K562 (cell line): ENCODE results near the gene DNAJB11. TPM values are rescaled to one million over a fixed set of nuclear protein-coding genes. Genes with fewer than 3 reads are reported as not detected.
A peak's percentile ranks its signal among the peaks of the same experiment; 100 is the strongest.

Experiments
- FOXA1 ChIP-seq: fragments of 450-650 bp; IDR thresholded peaks from 2 replicates; pipeline ENCODE4 v1.6.1; 2016; ENCODE audit warnings: mild to moderate bottlenecking, borderline replicate concordance
- FOXJ2 ChIP-seq: fragments of 200-800 bp; sonication (Bioruptor generic); IDR thresholded peaks from 2 replicates; pipeline ENCODE4 v1.6.1; 2016; ENCODE audit warnings: missing genetic modification characterization, missing compliant biosample characterization
- KLF1 ChIP-seq: fragments of 450-650 bp; IDR thresholded peaks from 2 replicates; pipeline ENCODE4 v1.6.1; 2016; ENCODE audit warnings: missing genetic modification characterization, missing compliant biosample characterization
- MED1 ChIP-seq: sonication (generic); formaldehyde crosslinking; IDR thresholded peaks from 2 replicates; pipeline ENCODE4 v1.8.1; 2023; ENCODE audit warnings: missing genetic modification reagents, borderline replicate concordance
- MEF2A ChIP-seq: IDR thresholded peaks from 2 replicates; pipeline ENCODE4 v1.6.1; 2011; ENCODE audit warnings: low read depth, mild to moderate bottlenecking, low read length, moderate library complexity; ENCODE audit not compliant: control insufficient read depth
- RFX7 ChIP-seq: fragments of 250-450 bp; sonication (Bioruptor Pico); IDR thresholded peaks from 2 replicates; pipeline ENCODE4 v1.5.1; 2021; ENCODE audit warnings: mild to moderate bottlenecking
- SAFB ChIP-seq: fragments of 200-400 bp; formaldehyde crosslinking; IDR thresholded peaks from 2 replicates; pipeline ENCODE4 v1.6.1; 2017; ENCODE audit warnings: low read depth, low read length, borderline replicate concordance
- SMARCA4 ChIP-seq: fragments of 450-650 bp; IDR thresholded peaks from 2 replicates; pipeline ENCODE4 v1.6.1; 2016
- SOX6 ChIP-seq: fragments of 450-650 bp; IDR thresholded peaks from 2 replicates; pipeline ENCODE4 v1.6.1; 2014; ENCODE audit warnings: mild to moderate bottlenecking
- STAT5A ChIP-seq: IDR thresholded peaks from 2 replicates; pipeline ENCODE4 v1.6.1; 2012; ENCODE audit warnings: low read length, inconsistent platforms, borderline replicate concordance
- ZFPM2 ChIP-seq: fragments of 250-450 bp; sonication (Bioruptor Pico); IDR thresholded peaks from 2 replicates; pipeline ENCODE4 v1.5.1; 2022; ENCODE audit warnings: mild to moderate bottlenecking
- ZKSCAN3 ChIP-seq: fragments of 250-450 bp; sonication (Bioruptor Pico); IDR thresholded peaks from 2 replicates; pipeline ENCODE4 v1.4.0; 2020
- ZNF253 ChIP-seq: fragments of 250-450 bp; sonication (Bioruptor Pico); conservative IDR thresholded peaks from 2 replicates; pipeline ENCODE4 v1.6.1; 2021; ENCODE audit warnings: mild to moderate bottlenecking
- ZNF79 ChIP-seq: fragments of 250-450 bp; sonication (Bioruptor Pico); IDR thresholded peaks from 2 replicates; pipeline ENCODE4 v1.4.0; 2020; ENCODE audit warnings: low read depth, mild to moderate bottlenecking, moderate library complexity
- ZZZ3 ChIP-seq: fragments of 450-650 bp; IDR thresholded peaks from 2 replicates; pipeline ENCODE4 v1.6.1; 2016; ENCODE audit warnings: antibody characterized with exemption, mild to moderate bottlenecking, moderate library complexity
- polyA plus RNA-seq, 8 experiments: library from polyadenylated mRNA; depleted of rRNA in 4 of 8; stranded (reverse) in 5 of 8; unstranded in 3 of 8; fragments of >200 nt; fragmentation: Nextera tagmentation in 2 of 8; fragmentation: Illumina TruSeq in 1 of 8; extraction: Ambion mirVana in 2 of 8; extraction: Trizol in 1 of 8; gene quantifications; 2 replicates each; pipeline versions ENCODE4 v1.2.1 to v1.2.3, GENCODE V29; 2011 to 2014; ENCODE audit warnings: inconsistent platforms in 1 of 8, missing spikeins in 1 of 8
- total RNA-seq, 7 experiments: library from RNA; depleted of rRNA in 6 of 7; stranded (reverse); fragments of >200 nt in 6 of 7; fragmentation: Illumina TruSeq in 2 of 7; extraction: Trizol in 2 of 7; gene quantifications; 2 replicates each; pipeline versions ENCODE4 v1.2.1 to v1.2.3, GENCODE V29; 2011 to 2021; ENCODE audit warnings: low replicate concordance in 1 of 7
- TF ChIP-seq, protein P1 (sequence below), 3 experiments: IDR thresholded peaks in 2 of 3; conservative IDR thresholded peaks in 1 of 3; 2 replicates each; pipeline ENCODE4 v1.5.1; 2011 to 2012; ENCODE audit warnings: low read length in 3 of 3, mild to moderate bottlenecking in 3 of 3, control low read depth in 2 of 3, improper control_type of control experiment in 1 of 3, inconsistent platforms in 1 of 3, low read depth in 1 of 3, mixed read lengths in 1 of 3, moderate library complexity in 1 of 3; ENCODE audit not compliant: insufficient read depth in 2 of 3
- TF ChIP-seq, protein P2 (sequence below): fragments of 250-450 bp; sonication (Bioruptor Pico); IDR thresholded peaks from 2 replicates; pipeline ENCODE4 v1.8.0; 2022; ENCODE audit warnings: moderate library complexity, mild to moderate bottlenecking, inconsistent platforms
- TF ChIP-seq, protein P3 (sequence below): fragments of 450-650 bp; conservative IDR thresholded peaks from 2 replicates; pipeline ENCODE4 v1.6.1; 2016; ENCODE audit warnings: missing genetic modification characterization, low read depth, mild to moderate bottlenecking, control low read depth, missing compliant biosample characterization
- TF ChIP-seq, protein P4 (sequence below): sonication (generic); formaldehyde crosslinking; IDR thresholded peaks from 2 replicates; pipeline ENCODE4 v1.9.0; 2022; ENCODE audit warnings: mild to moderate bottlenecking, missing genetic modification reagents
- TF ChIP-seq, protein P5 (sequence below): fragments of 250-450 bp; sonication (Bioruptor Pico); IDR thresholded peaks from 2 replicates; pipeline ENCODE4 v1.6.1; 2021; ENCODE audit warnings: mild to moderate bottlenecking
- TF ChIP-seq, protein P6 (sequence below): fragments of 450-650 bp; IDR thresholded peaks from 2 replicates; pipeline ENCODE4 v1.7.1; 2018; ENCODE audit warnings: mild to moderate bottlenecking, low read depth; ENCODE audit not compliant: partially characterized antibody

Gene DNAJB11
- total and polyA plus RNA-seq, 9 of the 15 experiments (the other 6 are each of a cell fraction or from before 2014, with no cell fraction given), result 14.8 to 74.7 (median 63.8) TPM

DNA sequence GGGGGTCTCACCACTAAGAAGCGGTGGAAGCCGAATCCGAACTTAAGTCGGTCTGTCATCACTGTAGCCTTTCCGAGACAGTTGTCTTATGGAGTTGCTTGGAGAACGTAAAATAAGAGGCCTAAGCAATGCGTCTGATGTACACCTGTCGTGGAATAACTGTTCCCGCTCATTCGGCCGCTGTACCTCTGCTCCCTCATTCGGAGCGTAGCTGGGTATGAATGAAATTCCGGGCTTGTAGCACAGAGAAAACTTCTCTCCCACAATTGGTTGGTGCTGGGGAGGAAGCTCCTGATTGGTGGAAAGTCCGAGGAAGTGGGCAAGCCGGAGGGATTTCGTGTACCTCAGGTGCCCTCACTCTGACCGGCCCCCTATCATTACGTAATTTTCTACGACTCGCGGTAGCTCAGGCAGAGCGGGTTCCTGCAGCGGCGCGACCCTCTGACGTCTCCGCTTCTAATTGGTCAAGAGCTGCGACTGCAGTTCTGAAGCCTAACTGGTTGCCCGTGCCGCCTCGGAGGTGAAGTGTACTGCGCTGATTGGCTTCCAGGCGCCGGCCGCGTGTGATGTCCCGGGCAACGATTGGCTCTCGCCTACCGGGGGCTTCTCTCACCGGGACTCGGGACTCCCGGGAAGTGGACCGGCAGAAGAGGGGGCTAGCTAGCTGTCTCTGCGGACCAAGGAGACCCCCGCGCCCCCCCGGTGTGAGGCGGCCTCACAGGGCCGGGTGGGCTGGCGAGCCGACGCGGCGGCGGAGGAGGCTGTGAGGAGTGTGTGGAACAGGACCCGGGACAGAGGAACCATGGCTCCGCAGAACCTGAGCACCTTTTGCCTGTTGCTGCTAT lies at the start of gene DNAJB11 (continued):
- TF ChIP-seq, protein P1, sequence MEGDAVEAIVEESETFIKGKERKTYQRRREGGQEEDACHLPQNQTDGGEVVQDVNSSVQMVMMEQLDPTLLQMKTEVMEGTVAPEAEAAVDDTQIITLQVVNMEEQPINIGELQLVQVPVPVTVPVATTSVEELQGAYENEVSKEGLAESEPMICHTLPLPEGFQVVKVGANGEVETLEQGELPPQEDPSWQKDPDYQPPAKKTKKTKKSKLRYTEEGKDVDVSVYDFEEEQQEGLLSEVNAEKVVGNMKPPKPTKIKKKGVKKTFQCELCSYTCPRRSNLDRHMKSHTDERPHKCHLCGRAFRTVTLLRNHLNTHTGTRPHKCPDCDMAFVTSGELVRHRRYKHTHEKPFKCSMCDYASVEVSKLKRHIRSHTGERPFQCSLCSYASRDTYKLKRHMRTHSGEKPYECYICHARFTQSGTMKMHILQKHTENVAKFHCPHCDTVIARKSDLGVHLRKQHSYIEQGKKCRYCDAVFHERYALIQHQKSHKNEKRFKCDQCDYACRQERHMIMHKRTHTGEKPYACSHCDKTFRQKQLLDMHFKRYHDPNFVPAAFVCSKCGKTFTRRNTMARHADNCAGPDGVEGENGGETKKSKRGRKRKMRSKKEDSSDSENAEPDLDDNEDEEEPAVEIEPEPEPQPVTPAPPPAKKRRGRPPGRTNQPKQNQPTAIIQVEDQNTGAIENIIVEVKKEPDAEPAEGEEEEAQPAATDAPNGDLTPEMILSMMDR (IDR thresholded peaks at IDR 0.05 in 2 of 3, conservative IDR thresholded peaks at IDR 0.05 in 1 of 3; ENCODE audit: insufficient read depth in 2 of 3, low read depth in 1 of 3, low read length in 3 of 3), result no peak
- TF ChIP-seq, protein P2, sequence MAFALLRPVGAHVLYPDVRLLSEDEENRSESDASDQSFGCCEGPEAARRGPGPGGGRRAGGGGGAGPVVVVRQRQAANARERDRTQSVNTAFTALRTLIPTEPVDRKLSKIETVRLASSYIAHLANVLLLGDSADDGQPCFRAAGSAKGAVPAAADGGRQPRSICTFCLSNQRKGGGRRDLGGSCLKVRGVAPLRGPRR (CRISPR knock-in tag), result no peak
- TF ChIP-seq, protein P3, sequence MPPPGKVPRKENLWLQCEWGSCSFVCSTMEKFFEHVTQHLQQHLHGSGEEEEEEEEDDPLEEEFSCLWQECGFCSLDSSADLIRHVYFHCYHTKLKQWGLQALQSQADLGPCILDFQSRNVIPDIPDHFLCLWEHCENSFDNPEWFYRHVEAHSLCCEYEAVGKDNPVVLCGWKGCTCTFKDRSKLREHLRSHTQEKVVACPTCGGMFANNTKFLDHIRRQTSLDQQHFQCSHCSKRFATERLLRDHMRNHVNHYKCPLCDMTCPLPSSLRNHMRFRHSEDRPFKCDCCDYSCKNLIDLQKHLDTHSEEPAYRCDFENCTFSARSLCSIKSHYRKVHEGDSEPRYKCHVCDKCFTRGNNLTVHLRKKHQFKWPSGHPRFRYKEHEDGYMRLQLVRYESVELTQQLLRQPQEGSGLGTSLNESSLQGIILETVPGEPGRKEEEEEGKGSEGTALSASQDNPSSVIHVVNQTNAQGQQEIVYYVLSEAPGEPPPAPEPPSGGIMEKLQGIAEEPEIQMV, result no peak
- TF ChIP-seq SOX6, result peak; percentile 42; the same call in 1 of the 2 replicates
- 0 out of 2 replicates have a peak, but pooled peaks have one; percentile 71 for TF ChIP-seq FOXJ2
- TF ChIP-seq ZNF253, result no peak
- TF ChIP-seq, protein P4, sequence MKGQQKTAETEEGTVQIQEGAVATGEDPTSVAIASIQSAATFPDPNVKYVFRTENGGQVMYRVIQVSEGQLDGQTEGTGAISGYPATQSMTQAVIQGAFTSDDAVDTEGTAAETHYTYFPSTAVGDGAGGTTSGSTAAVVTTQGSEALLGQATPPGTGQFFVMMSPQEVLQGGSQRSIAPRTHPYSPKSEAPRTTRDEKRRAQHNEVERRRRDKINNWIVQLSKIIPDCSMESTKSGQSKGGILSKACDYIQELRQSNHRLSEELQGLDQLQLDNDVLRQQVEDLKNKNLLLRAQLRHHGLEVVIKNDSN, result no peak; the same call in none of the 2 replicates
- TF ChIP-seq MED1 (CRISPR knock-in tag), result no peak
- TF ChIP-seq, protein P5, sequence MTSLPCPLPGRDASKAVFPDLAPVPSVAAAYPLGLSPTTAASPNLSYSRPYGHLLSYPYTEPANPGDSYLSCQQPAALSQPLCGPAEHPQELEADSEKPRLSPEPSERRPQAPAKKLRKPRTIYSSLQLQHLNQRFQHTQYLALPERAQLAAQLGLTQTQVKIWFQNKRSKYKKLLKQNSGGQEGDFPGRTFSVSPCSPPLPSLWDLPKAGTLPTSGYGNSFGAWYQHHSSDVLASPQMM (CRISPR knock-in tag), result no peak
- no peak for TF ChIP-seq KLF1
- TF ChIP-seq STAT5A, result no peak
- no peak for TF ChIP-seq ZKSCAN3 (CRISPR knock-in tag)
- TF ChIP-seq, protein P6, sequence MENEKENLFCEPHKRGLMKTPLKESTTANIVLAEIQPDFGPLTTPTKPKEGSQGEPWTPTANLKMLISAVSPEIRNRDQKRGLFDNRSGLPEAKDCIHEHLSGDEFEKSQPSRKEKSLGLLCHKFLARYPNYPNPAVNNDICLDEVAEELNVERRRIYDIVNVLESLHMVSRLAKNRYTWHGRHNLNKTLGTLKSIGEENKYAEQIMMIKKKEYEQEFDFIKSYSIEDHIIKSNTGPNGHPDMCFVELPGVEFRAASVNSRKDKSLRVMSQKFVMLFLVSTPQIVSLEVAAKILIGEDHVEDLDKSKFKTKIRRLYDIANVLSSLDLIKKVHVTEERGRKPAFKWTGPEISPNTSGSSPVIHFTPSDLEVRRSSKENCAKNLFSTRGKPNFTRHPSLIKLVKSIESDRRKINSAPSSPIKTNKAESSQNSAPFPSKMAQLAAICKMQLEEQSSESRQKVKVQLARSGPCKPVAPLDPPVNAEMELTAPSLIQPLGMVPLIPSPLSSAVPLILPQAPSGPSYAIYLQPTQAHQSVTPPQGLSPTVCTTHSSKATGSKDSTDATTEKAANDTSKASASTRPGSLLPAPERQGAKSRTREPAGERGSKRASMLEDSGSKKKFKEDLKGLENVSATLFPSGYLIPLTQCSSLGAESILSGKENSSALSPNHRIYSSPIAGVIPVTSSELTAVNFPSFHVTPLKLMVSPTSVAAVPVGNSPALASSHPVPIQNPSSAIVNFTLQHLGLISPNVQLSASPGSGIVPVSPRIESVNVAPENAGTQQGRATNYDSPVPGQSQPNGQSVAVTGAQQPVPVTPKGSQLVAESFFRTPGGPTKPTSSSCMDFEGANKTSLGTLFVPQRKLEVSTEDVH, result peak; percentile 86
- no peak for TF ChIP-seq RFX7 (CRISPR knock-in tag)
- TF ChIP-seq SAFB, result no peak
- no peak for TF ChIP-seq ZFPM2 (CRISPR knock-in tag)
- no peak for TF ChIP-seq ZNF79 (CRISPR knock-in tag)
- TF ChIP-seq ZZZ3, result no peak
- no peak for TF ChIP-seq MEF2A
- no peak for TF ChIP-seq SMARCA4
- TF ChIP-seq FOXA1, result no peak
